HepG2 (cell line): ENCODE results near the gene ETFB. TPM values are rescaled to one million over a fixed set of nuclear protein-coding genes. Genes with fewer than 3 reads are reported as not detected.

Source experiments
- ATAC-seq: fragments of 200-7000 bp; cut with Tn5 transposase; 3 replicates; pipeline ENCODE4 v1.9.1; 2020; ENCODE audit warnings: mild to moderate bottlenecking, moderate library complexity
- BruUV-seq: library from RNA; stranded (reverse); fragments of 400-500 nt; replicated peaks from 2 replicates; lab custom pipeline; 2021; lab: Mats Ljungman, UMichigan
- CTCF ChIA-PET: fragments of 300-600 bp; formaldehyde crosslinking; extraction: SDS; loops from one replicate; lab custom pipeline; 2021; ENCODE audit warnings: low total read pairs, inconsistent platforms, low intra/inter-chr PET ratio; lab: Yijun Ruan, JAX
- POLR2A ChIA-PET: fragments of 350-600 bp; sonication (Branson Sonifier 250); formaldehyde crosslinking; loops from one replicate; lab custom pipeline; 2020; ENCODE audit warnings: antibody characterized with exemption, inconsistent platforms; lab: Yijun Ruan, JAX
- DNase-seq: peaks from one replicate; pipeline ENCODE4 v3.0.0-alpha.2; 2015; ENCODE audit warnings: low spot score
- FAIRE-seq: peaks from 3 replicates; lab custom pipeline; 2011; peaks lifted over from hg19 to GRCh38; lab: Jason Lieb, UNC
- H2AFZ ChIP-seq: one replicate; pipeline ENCODE4 v1.6.1; 2011; ENCODE audit warnings: low read length, inconsistent platforms
- H3K27ac ChIP-seq: fragments of 300-600 bp; 3 replicates; pipeline ENCODE4 v1.8.0; 2011; ENCODE audit warnings: mixed run types, mild to moderate bottlenecking, mixed read lengths, low read length, inconsistent platforms; ENCODE audit not compliant: insufficient read depth; ENCODE audit errors: extremely low read length
- H3K27me3 ChIP-seq, 2 experiments: fragments of 200-600 bp in 1 of 2; 2 replicates in 1 of 2; 3 replicates in 1 of 2; pipeline versions ENCODE4 v1.6.0 to v1.8.0; 2011; ENCODE audit warnings: low read length in 2 of 2, mild to moderate bottlenecking in 2 of 2, moderate library complexity in 2 of 2, inconsistent platforms in 1 of 2; ENCODE audit not compliant: insufficient read depth in 2 of 2, control insufficient read depth in 1 of 2
- H3K36me3 ChIP-seq, 2 experiments: fragments of 200-600 bp in 1 of 2; replicated peaks in 1 of 2; 2 replicates in 1 of 2; 3 replicates in 1 of 2; pipeline versions ENCODE4 v1.5.1 to v1.8.0; 2011; ENCODE audit warnings: low read length in 2 of 2, inconsistent platforms in 1 of 2; ENCODE audit not compliant: insufficient read depth in 2 of 2, control insufficient read depth in 1 of 2
- H3K4me1 ChIP-seq: 2 replicates; pipeline ENCODE4 v1.5.1; 2012; ENCODE audit warnings: low read length, inconsistent platforms; ENCODE audit not compliant: insufficient read depth
- H3K4me2 ChIP-seq: 2 replicates; pipeline ENCODE4 v1.6.0; 2011; ENCODE audit warnings: low read depth, low read length, inconsistent platforms
- H3K4me3 ChIP-seq, 3 experiments: fragments of 200-600 bp in 1 of 3; sonication (generic), shearing (Covaris generic) in 1 of 3; replicated peaks in 1 of 3; 2 replicates each; pipeline ENCODE4 v1.5.1; 2011 to 2016; ENCODE audit warnings: low read length in 3 of 3, inconsistent platforms in 2 of 3, low read depth in 2 of 3, mild to moderate bottlenecking in 2 of 3, control low read depth in 1 of 3, mixed read lengths in 1 of 3; ENCODE audit not compliant: insufficient read depth in 1 of 3
- H3K79me2 ChIP-seq: one replicate; pipeline ENCODE4 v1.6.1; 2011; ENCODE audit warnings: low read length, inconsistent platforms; ENCODE audit not compliant: insufficient read depth
- H3K9ac ChIP-seq: 2 replicates; pipeline ENCODE4 v1.6.0; 2011; ENCODE audit warnings: mild to moderate bottlenecking, low read depth, low read length, inconsistent platforms; ENCODE audit not compliant: insufficient read depth
- H3K9me3 ChIP-seq: 2 replicates; pipeline ENCODE4 v1.5.1; 2012; ENCODE audit warnings: mild to moderate bottlenecking, low read length
- H4K20me1 ChIP-seq: 2 replicates; pipeline ENCODE4 v1.6.0; 2011; ENCODE audit warnings: inconsistent platforms, mild to moderate bottlenecking, low read length, moderate library complexity; ENCODE audit not compliant: insufficient read depth
- MBD4 ChIP-seq: IDR thresholded peaks from 2 replicates; pipeline ENCODE4 v1.6.1; 2012; ENCODE audit warnings: low read length, inconsistent platforms, borderline replicate concordance
- PHF8 ChIP-seq: sonication (generic); formaldehyde crosslinking; IDR thresholded peaks from 2 replicates; pipeline ENCODE4 v1.5.0; 2020; ENCODE audit warnings: missing genetic modification reagents
- POLR2G ChIP-seq: fragments of 200-400 bp; formaldehyde crosslinking; IDR thresholded peaks from 2 replicates; pipeline ENCODE4 v1.6.1; 2018; ENCODE audit warnings: mild to moderate bottlenecking, low read depth, low read length, moderate library complexity
- TAF15 ChIP-seq: fragments of 200-400 bp; formaldehyde crosslinking; IDR thresholded peaks from one replicate; pipeline ENCODE4 v1.6.1; 2018; ENCODE audit warnings: mild to moderate bottlenecking, low read depth, low read length; ENCODE audit not compliant: poor library complexity, severe bottlenecking
- ZBTB20 ChIP-seq: sonication (generic); formaldehyde crosslinking; IDR thresholded peaks from 2 replicates; pipeline ENCODE4 v1.8.1; 2023; ENCODE audit warnings: missing genetic modification reagents, low read depth, mild to moderate bottlenecking, borderline replicate concordance
- ZNF160 ChIP-seq: sonication (generic); formaldehyde crosslinking; IDR thresholded peaks from 2 replicates; pipeline ENCODE4 v1.8.0; 2022; ENCODE audit warnings: mild to moderate bottlenecking, inconsistent platforms, missing genetic modification reagents
- ZNF33A ChIP-seq: sonication (generic); formaldehyde crosslinking; IDR thresholded peaks from 2 replicates; pipeline ENCODE4 v1.5.1; 2020; ENCODE audit warnings: missing genetic modification reagents, mild to moderate bottlenecking, moderate library complexity, borderline replicate concordance
- ZNF550 ChIP-seq: sonication (generic); formaldehyde crosslinking; IDR thresholded peaks from 2 replicates; pipeline ENCODE4 v1.4.0; 2020; ENCODE audit warnings: mild to moderate bottlenecking, missing genetic modification reagents, borderline replicate concordance
- ZNF567 ChIP-seq: sonication (generic); formaldehyde crosslinking; IDR thresholded peaks from 2 replicates; pipeline ENCODE4 v1.8.1; 2023; ENCODE audit warnings: mild to moderate bottlenecking, missing genetic modification reagents, borderline replicate concordance
- ZNF83 ChIP-seq: sonication (generic); formaldehyde crosslinking; IDR thresholded peaks from 2 replicates; pipeline ENCODE4 v1.4.0; 2020; ENCODE audit warnings: missing genetic modification reagents, mild to moderate bottlenecking, borderline replicate concordance
- ZSCAN21 ChIP-seq: sonication (generic); formaldehyde crosslinking; IDR thresholded peaks from 2 replicates; pipeline ENCODE4 v1.8.0; 2022; ENCODE audit warnings: mild to moderate bottlenecking, missing genetic modification reagents, moderate library complexity, borderline replicate concordance
- WGBS: methylation state at CpG from one replicate; pipeline ENCODE4 v1.1.6; 2017; ENCODE audit warnings: low lambda C conversion rate; 5-methylcytosine and 5-hydroxymethylcytosine counted together
- in situ Hi-C: cut with HindIII; loops from 2 replicates; pipeline ENCODE4 v1.10.0; 2017; ENCODE audit warnings: low pct_unique_long_range_greater_than_20kb; ENCODE audit not compliant: extremely low pct_ligation_motif_present
- intact Hi-C: fragments of 100-400 bp; cut with micrococcal nuclease; formaldehyde crosslinking; loops from one replicate; pipeline ENCODE4 v1.10.0; 2022; ENCODE audit not compliant: unreplicated experiment
- polyA plus RNA-seq, 8 experiments: library from polyadenylated mRNA; depleted of rRNA in 3 of 8; stranded (reverse) in 7 of 8; unstranded in 1 of 8; fragments of >200 nt; fragmentation: Illumina TruSeq in 4 of 8; extraction: Trizol in 4 of 8; gene quantifications; 2 replicates each; pipeline versions ENCODE4 v1.2.1 to v1.2.3, GENCODE V29; 2011 to 2016; ENCODE audit warnings: low read depth in 4 of 8, missing spikeins in 1 of 8, mixed read lengths in 1 of 8; ENCODE audit not compliant: insufficient read depth in 1 of 8
- total RNA-seq, 5 experiments: library from RNA; depleted of rRNA; stranded (reverse); fragments of >200 nt; fragmentation: Illumina TruSeq; extraction: Trizol; gene quantifications; 2 replicates each; pipeline ENCODE4 v1.2.3, GENCODE V29; 2016; ENCODE audit warnings: low read depth in 1 of 5
- TF ChIP-seq, protein P1 (sequence below), 2 experiments: fragments of 450-650 bp in 1 of 2; sonication (generic) in 1 of 2; formaldehyde crosslinking in 1 of 2; IDR thresholded peaks; 2 replicates each; pipeline versions ENCODE4 v1.6.1 to v1.8.0; 2016 to 2022; ENCODE audit warnings: antibody characterized with exemption in 1 of 2, mild to moderate bottlenecking in 1 of 2, missing genetic modification reagents in 1 of 2
- TF ChIP-seq, protein P2 (sequence below): sonication (generic); formaldehyde crosslinking; IDR thresholded peaks from 2 replicates; pipeline ENCODE4 v1.4.0; 2020; ENCODE audit warnings: missing genetic modification reagents

The ETFB gene
- total and polyA plus RNA-seq, 2 of the 13 experiments (the other 11 are each of a cell fraction or from before 2014, with no cell fraction given), result 678 to 1,314 TPM

DNA sequence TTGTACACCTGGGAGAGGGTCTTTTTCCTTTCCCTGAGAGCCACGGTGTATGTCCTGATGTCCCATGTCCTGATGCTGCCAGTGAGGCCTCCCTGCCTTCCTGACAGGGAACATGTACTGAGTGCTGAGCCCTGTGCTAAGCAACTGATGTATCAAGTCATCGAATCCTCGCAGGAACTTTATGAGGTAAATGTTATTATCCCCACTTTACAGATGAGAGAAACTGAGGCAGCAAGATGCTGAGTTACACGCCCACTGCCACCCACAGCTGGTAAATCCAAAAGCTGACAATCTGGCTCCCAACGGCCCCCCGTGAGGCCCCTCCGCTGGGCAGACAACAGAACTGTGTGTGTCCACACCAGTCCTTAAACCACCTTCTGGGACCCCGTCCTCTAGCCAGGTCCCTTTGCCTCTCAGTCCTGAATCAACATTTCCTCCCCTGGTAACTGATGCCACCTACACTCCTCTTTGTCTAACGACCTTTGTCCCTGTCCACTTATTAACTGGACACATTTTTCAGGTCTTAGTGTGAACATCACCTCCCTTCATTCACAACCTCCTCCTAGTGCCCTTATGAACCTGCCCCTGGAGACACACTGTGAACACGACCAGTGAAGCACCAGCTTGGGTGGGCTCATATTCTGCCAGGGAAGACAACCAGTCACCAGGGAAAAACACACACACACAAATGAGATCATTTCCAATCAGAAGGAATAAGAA is 18.8 kb downstream of the ETFB start:
- CTCF ChIA-PET, result interaction anchor here (0.6 kb wide), 1 partner anchor 61 kb away, joined by 3 read pairs; no protein-coding TSS in a partner anchor
- DNase-seq, result peak; percentile 71
- FAIRE-seq, result peak; percentile 46
- no peak for TF ChIP-seq ZNF550 (CRISPR knock-in tag)
- TF ChIP-seq ZBTB20 (CRISPR knock-in tag), result no peak
- TF ChIP-seq PHF8 (CRISPR knock-in tag), result no peak
- TF ChIP-seq ZSCAN21 (CRISPR knock-in tag), result no peak
- no peak for TF ChIP-seq MBD4
- no peak for TF ChIP-seq ZNF33A
- no peak for TF ChIP-seq ZNF160 (CRISPR knock-in tag)
- peak; percentile 52; the same call in 1 of the 2 replicates for TF ChIP-seq POLR2G
- TF ChIP-seq, protein P1, sequence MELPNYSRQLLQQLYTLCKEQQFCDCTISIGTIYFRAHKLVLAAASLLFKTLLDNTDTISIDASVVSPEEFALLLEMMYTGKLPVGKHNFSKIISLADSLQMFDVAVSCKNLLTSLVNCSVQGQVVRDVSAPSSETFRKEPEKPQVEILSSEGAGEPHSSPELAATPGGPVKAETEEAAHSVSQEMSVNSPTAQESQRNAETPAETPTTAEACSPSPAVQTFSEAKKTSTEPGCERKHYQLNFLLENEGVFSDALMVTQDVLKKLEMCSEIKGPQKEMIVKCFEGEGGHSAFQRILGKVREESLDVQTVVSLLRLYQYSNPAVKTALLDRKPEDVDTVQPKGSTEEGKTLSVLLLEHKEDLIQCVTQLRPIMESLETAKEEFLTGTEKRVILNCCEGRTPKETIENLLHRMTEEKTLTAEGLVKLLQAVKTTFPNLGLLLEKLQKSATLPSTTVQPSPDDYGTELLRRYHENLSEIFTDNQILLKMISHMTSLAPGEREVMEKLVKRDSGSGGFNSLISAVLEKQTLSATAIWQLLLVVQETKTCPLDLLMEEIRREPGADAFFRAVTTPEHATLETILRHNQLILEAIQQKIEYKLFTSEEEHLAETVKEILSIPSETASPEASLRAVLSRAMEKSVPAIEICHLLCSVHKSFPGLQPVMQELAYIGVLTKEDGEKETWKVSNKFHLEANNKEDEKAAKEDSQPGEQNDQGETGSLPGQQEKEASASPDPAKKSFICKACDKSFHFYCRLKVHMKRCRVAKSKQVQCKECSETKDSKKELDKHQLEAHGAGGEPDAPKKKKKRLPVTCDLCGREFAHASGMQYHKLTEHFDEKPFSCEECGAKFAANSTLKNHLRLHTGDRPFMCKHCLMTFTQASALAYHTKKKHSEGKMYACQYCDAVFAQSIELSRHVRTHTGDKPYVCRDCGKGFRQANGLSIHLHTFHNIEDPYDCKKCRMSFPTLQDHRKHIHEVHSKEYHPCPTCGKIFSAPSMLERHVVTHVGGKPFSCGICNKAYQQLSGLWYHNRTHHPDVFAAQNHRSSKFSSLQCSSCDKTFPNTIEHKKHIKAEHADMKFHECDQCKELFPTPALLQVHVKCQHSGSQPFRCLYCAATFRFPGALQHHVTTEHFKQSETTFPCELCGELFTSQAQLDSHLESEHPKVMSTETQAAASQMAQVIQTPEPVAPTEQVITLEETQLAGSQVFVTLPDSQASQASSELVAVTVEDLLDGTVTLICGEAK (IDR thresholded peaks at IDR 0.05), result no peak
- TF ChIP-seq, protein P1 (CRISPR knock-in tag; IDR thresholded peaks at IDR 0.05), result no peak
- no peak for TF ChIP-seq TAF15
- no peak for TF ChIP-seq ZNF567 (CRISPR knock-in tag)
- TF ChIP-seq, protein P2, sequence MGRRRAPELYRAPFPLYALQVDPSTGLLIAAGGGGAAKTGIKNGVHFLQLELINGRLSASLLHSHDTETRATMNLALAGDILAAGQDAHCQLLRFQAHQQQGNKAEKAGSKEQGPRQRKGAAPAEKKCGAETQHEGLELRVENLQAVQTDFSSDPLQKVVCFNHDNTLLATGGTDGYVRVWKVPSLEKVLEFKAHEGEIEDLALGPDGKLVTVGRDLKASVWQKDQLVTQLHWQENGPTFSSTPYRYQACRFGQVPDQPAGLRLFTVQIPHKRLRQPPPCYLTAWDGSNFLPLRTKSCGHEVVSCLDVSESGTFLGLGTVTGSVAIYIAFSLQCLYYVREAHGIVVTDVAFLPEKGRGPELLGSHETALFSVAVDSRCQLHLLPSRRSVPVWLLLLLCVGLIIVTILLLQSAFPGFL, result no peak
- no peak for TF ChIP-seq ZNF83 (CRISPR knock-in tag)

More for the DNA sequence above, 18.8 kb downstream of the ETFB start:
- in situ Hi-C loops (no loop called here), intact Hi-C loops (no loop called here)
- Histone ChIP-seq H3K27ac (peak overlapping the region; percentile 79), H3K9me3 (no peaks in the 10 kb centered on the region), H3K36me3 (peaks cover 24 to 63% of the 10 kb centered on the region in 2 experiments), H3K4me2 (peak overlapping the region; percentile 47; the same call in 1 of the 2 replicates), H3K79me2 (peaks cover 44% of the 10 kb centered on the region), H3K9ac (peak overlapping the region; percentile 42), H2AFZ (no peak overlapping the region), H3K4me1 (peaks cover 100% of the 10 kb centered on the region), H3K27me3 (no peaks in the 10 kb centered on the region; a peak in 1 of 5 replicates), H3K4me3 (no peak overlapping the region), H4K20me1 (peaks cover 37% of the 10 kb centered on the region)
- no TSS peak for BruUV-seq
- ATAC-seq, result peak; percentile 20
- POLR2A ChIA-PET, result interaction anchor here (0.6 to 7.2 kb wide), 4 partner anchors 9 to 215 kb away, joined by 3 to 259 read pairs (median 41); partner anchors contain the start of gene ETFB
- 67% methylated on average over 10 of the region's 10 CpGs for WGBS
